Astrocyte (in vitro differentiated cells and primary cell): Measurements from ENCODE around the gene HMG20B. TPM values are rescaled to one million over a fixed set of nuclear protein-coding genes. Genes with fewer than 3 reads are reported as not detected.

Experiments
- DNase-seq: peaks from one replicate; pipeline ENCODE4 v3.0.0-alpha.2; 2010; ENCODE audit warnings: low read depth
- FAIRE-seq: peaks from 2 replicates; lab custom pipeline; 2011; peaks lifted over from hg19 to GRCh38; lab: Jason Lieb, UNC
- H2AFZ ChIP-seq: 2 replicates; pipeline ENCODE4 v1.6.0; 2012; ENCODE audit warnings: low read depth, low read length, inconsistent platforms
- H3K27ac ChIP-seq: 2 replicates; pipeline ENCODE4 v1.5.1; 2011; ENCODE audit warnings: low read depth, low read length, inconsistent platforms
- H3K27me3 ChIP-seq: 2 replicates; pipeline ENCODE4 v1.6.0; 2011; ENCODE audit warnings: low read length, inconsistent platforms; ENCODE audit not compliant: insufficient read depth
- H3K36me3 ChIP-seq: 2 replicates; pipeline ENCODE4 v1.5.1; 2011; ENCODE audit warnings: low read length, inconsistent platforms; ENCODE audit not compliant: insufficient read depth
- H3K4me1 ChIP-seq: 2 replicates; pipeline ENCODE4 v1.5.1; 2011; ENCODE audit warnings: low read length, inconsistent platforms; ENCODE audit not compliant: insufficient read depth
- H3K4me2 ChIP-seq: 2 replicates; pipeline ENCODE4 v1.6.0; 2012; ENCODE audit warnings: low read length, inconsistent platforms
- H3K4me3 ChIP-seq: 2 replicates; pipeline ENCODE4 v1.5.1; 2011; ENCODE audit warnings: low read depth, mild to moderate bottlenecking, low read length, inconsistent platforms; ENCODE audit not compliant: insufficient read depth
- H3K79me2 ChIP-seq: 2 replicates; pipeline ENCODE4 v1.6.0; 2012; ENCODE audit warnings: mild to moderate bottlenecking, low read length, inconsistent platforms; ENCODE audit not compliant: insufficient read depth
- H3K9ac ChIP-seq: 2 replicates; pipeline ENCODE4 v1.6.0; 2012; ENCODE audit warnings: mild to moderate bottlenecking, low read length, inconsistent platforms
- H3K9me3 ChIP-seq: 2 replicates; pipeline ENCODE4 v1.5.1; 2012; ENCODE audit warnings: low read depth, mild to moderate bottlenecking, low read length, inconsistent platforms; ENCODE audit not compliant: insufficient read depth
- H4K20me1 ChIP-seq: 2 replicates; pipeline ENCODE4 v1.6.0; 2012; ENCODE audit warnings: low read length, inconsistent platforms; ENCODE audit not compliant: insufficient read depth
- H3K27ac Mint-ChIP-seq: one replicate; pipeline ENCODE4 v1.8.0; 2021; ENCODE audit warnings: mild to moderate bottlenecking, mixed read lengths; ENCODE audit not compliant: unreplicated experiment
- H3K27me3 Mint-ChIP-seq: one replicate; pipeline ENCODE4 v1.8.0; 2021; ENCODE audit warnings: low read depth, mixed read lengths; ENCODE audit not compliant: unreplicated experiment
- H3K36me3 Mint-ChIP-seq: one replicate; pipeline ENCODE4 v1.8.0; 2021; ENCODE audit warnings: low read depth, mixed read lengths; ENCODE audit not compliant: unreplicated experiment
- H3K4me1 Mint-ChIP-seq: one replicate; pipeline ENCODE4 v1.8.0; 2021; ENCODE audit warnings: low read depth, mixed read lengths; ENCODE audit not compliant: unreplicated experiment
- H3K4me3 Mint-ChIP-seq: one replicate; pipeline ENCODE4 v1.8.0; 2021; ENCODE audit warnings: mild to moderate bottlenecking, moderate library complexity, mixed read lengths; ENCODE audit not compliant: unreplicated experiment
- H3K9me3 Mint-ChIP-seq: one replicate; pipeline ENCODE4 v1.8.0; 2021; ENCODE audit warnings: mild to moderate bottlenecking, mixed read lengths; ENCODE audit not compliant: unreplicated experiment
- CTCF ChIP-seq: IDR thresholded peaks from 2 replicates; pipeline ENCODE4 v1.5.1; 2011; ENCODE audit warnings: low read depth, mild to moderate bottlenecking, inconsistent platforms, low read length, moderate library complexity; ENCODE audit not compliant: insufficient read depth
- EZH2 ChIP-seq: IDR thresholded peaks from 2 replicates; pipeline ENCODE4 v1.6.1; 2012; ENCODE audit warnings: mild to moderate bottlenecking, low read length, inconsistent platforms; ENCODE audit not compliant: insufficient read depth
- total RNA-seq: library from RNA; stranded (reverse); gene quantifications from 2 replicates; pipeline ENCODE4 v1.2.1, GENCODE V29; 2021

HMG20B gene
- total RNA-seq, 1 donor from 2014 or later: 55.9 TPM

- Histone ChIP-seq H3K4me1 (peaks cover 19% of the 10 kb centered on the region), H3K36me3 (no peaks in the 10 kb centered on the region), H3K79me2 (no peaks in the 10 kb centered on the region), H3K9me3 (no peaks in the 10 kb centered on the region), H2AFZ (no peak overlapping the region), H3K27me3 (no peaks in the 10 kb centered on the region), H3K4me3 (no peak overlapping the region), H3K27ac (no peak overlapping the region), H3K9ac (no peak overlapping the region), H4K20me1 (peaks cover 6% of the 10 kb centered on the region), H3K4me2 (no peak overlapping the region)
- DNase-seq (no peak), FAIRE-seq (no peak)
- H3K4me1 Mint-ChIP-seq: peaks cover 7% of the 10 kb centered on the region
- peaks cover 6% of the 10 kb centered on the region for H3K27me3 Mint-ChIP-seq
- no peak overlapping the region for H3K27ac Mint-ChIP-seq
- H3K9me3 Mint-ChIP-seq: no peaks in the 10 kb centered on the region
- H3K4me3 Mint-ChIP-seq: no peak overlapping the region
- no peak for TF ChIP-seq EZH2
- no peak for TF ChIP-seq CTCF
- H3K36me3 Mint-ChIP-seq: peaks cover 4% of the 10 kb centered on the region
Measured at GRCh38 chr19:3611841-3612240, 39.1 kb downstream of the HMG20B start.

- TF ChIP-seq EZH2 (no peak), CTCF (no peak)
- H3K36me3 Mint-ChIP-seq: peaks cover 8% of the 10 kb centered on the region
- no peak overlapping the region for H3K4me3 ChIP-seq
- H3K4me2 ChIP-seq: no peak overlapping the region
- peaks cover 14% of the 10 kb centered on the region for H3K4me1 ChIP-seq
- no peak overlapping the region for H3K27ac ChIP-seq
- no peaks in the 10 kb centered on the region for H3K9me3 ChIP-seq
- no peaks in the 10 kb centered on the region for H3K79me2 ChIP-seq
- no peak overlapping the region for H3K9ac ChIP-seq
- no peak overlapping the region for H3K4me3 Mint-ChIP-seq
- peaks cover 6% of the 10 kb centered on the region for H4K20me1 ChIP-seq
- no peaks in the 10 kb centered on the region for H3K9me3 Mint-ChIP-seq
- no peaks in the 10 kb centered on the region for H3K27me3 ChIP-seq
- FAIRE-seq (no peak), DNase-seq (no peak)
- H3K4me1 Mint-ChIP-seq: peaks cover 7% of the 10 kb centered on the region
- no peak overlapping the region for H3K27ac Mint-ChIP-seq
- peaks cover 6% of the 10 kb centered on the region for H3K27me3 Mint-ChIP-seq
- H3K36me3 ChIP-seq: no peaks in the 10 kb centered on the region
- no peak overlapping the region for H2AFZ ChIP-seq
Measured at GRCh38 chr19:3612330-3612729, 39.6 kb downstream of the HMG20B start.

GRCh38 chr19:3612901-3613741 is 40.4 kb downstream of the HMG20B start:
- FAIRE-seq (no peak), DNase-seq (no peak)
- TF ChIP-seq EZH2: no peak
- no peak for TF ChIP-seq CTCF
- H3K27me3 ChIP-seq: no peaks in the 10 kb centered on the region
- H3K9me3 Mint-ChIP-seq: no peaks in the 10 kb centered on the region
- peaks cover 1% of the 10 kb centered on the region for H3K27me3 Mint-ChIP-seq
- no peak overlapping the region for H2AFZ ChIP-seq
- H3K9ac ChIP-seq: no peak overlapping the region
- no peak overlapping the region for H3K4me3 Mint-ChIP-seq
- H3K4me2 ChIP-seq: no peak overlapping the region
- no peaks in the 10 kb centered on the region for H3K9me3 ChIP-seq
- no peak overlapping the region for H3K27ac Mint-ChIP-seq
- no peak overlapping the region for H3K27ac ChIP-seq
- H3K79me2 ChIP-seq: no peaks in the 10 kb centered on the region
- H3K4me3 ChIP-seq: no peak overlapping the region
- H3K4me1 Mint-ChIP-seq: peaks cover 2% of the 10 kb centered on the region
- no peaks in the 10 kb centered on the region for H3K36me3 ChIP-seq
- peaks cover 8% of the 10 kb centered on the region for H3K36me3 Mint-ChIP-seq
- peaks cover 6% of the 10 kb centered on the region for H4K20me1 ChIP-seq
- peaks cover 9% of the 10 kb centered on the region for H3K4me1 ChIP-seq
